ENCODE results near the gene NR6A1. TPM values are rescaled to one million over a fixed set of nuclear protein-coding genes. Genes with fewer than 3 reads are reported as not detected.

NR6A1 gene
- total and polyA plus RNA-seq, 2 of the 13 experiments (the other 11 are each of a cell fraction or from before 2014, with no cell fraction given) = 28.1 to 31.5 TPM

- TF ChIP-seq NR2F6 (IDR thresholded peaks at IDR 0.05) (no peak), NR2F6 (CRISPR knock-in tag; IDR thresholded peaks at IDR 0.05) (no peak), ZNF7 (CRISPR knock-in tag; IDR thresholded peaks at IDR 0.05) (no peak), KLF12 (CRISPR knock-in tag; IDR thresholded peaks at IDR 0.05; ENCODE audit: borderline replicate concordance) (no peak), DNMT1 (CRISPR knock-in tag; IDR thresholded peaks at IDR 0.05) (no peak), NKX3-1 (CRISPR knock-in tag; IDR thresholded peaks at IDR 0.05) (no peak), GATAD2A (CRISPR knock-in tag; IDR thresholded peaks at IDR 0.05) (peak; percentile 59; the same call in 1 of the 2 replicates), ZNF337 (CRISPR knock-in tag; IDR thresholded peaks at IDR 0.05; ENCODE audit: borderline replicate concordance, low read depth) (no peak), HNRNPLL (IDR thresholded peaks at IDR 0.05; ENCODE audit: low read depth, low read length, poor library complexity, severe bottlenecking) (no peak), KDM2A (CRISPR knock-in tag; IDR thresholded peaks at IDR 0.05; ENCODE audit: borderline replicate concordance, low read depth) (peak; percentile 58; the same call in 1 of the 2 replicates), KLF13 (CRISPR knock-in tag; IDR thresholded peaks at IDR 0.05) (no peak), ZEB1 (IDR thresholded peaks at IDR 0.05; ENCODE audit: insufficient replicate concordance, low read depth) (no peak), ZSCAN22 (CRISPR knock-in tag; IDR thresholded peaks at IDR 0.05) (no peak), ZFP91 (CRISPR knock-in tag; IDR thresholded peaks at IDR 0.05; ENCODE audit: borderline replicate concordance) (peak; percentile 39; the same call in 1 of the 2 replicates), TMF1 (CRISPR knock-in tag; IDR thresholded peaks at IDR 0.05; ENCODE audit: low read depth) (no peak), ZKSCAN1 (IDR thresholded peaks at IDR 0.05; ENCODE audit: low read length) (no peak), ZNF704 (CRISPR knock-in tag; IDR thresholded peaks at IDR 0.05; ENCODE audit: borderline replicate concordance) (no peak), ZNF83 (CRISPR knock-in tag; IDR thresholded peaks at IDR 0.05; ENCODE audit: borderline replicate concordance) (no peak), ZNF274 (CRISPR knock-in tag; IDR thresholded peaks at IDR 0.05) (no peak), SALL1 (CRISPR knock-in tag; IDR thresholded peaks at IDR 0.05) (peak; percentile 35; the same call in 1 of the 2 replicates), HNF1B (CRISPR knock-in tag; IDR thresholded peaks at IDR 0.05) (no peak), ISX (CRISPR knock-in tag; conservative IDR thresholded peaks at IDR 0.05) (no peak), ZNF350 (CRISPR knock-in tag; IDR thresholded peaks at IDR 0.05; ENCODE audit: borderline replicate concordance, low read depth) (peak; percentile 45; the same call in 1 of the 2 replicates), TCF12 (IDR thresholded peaks at IDR 0.05) (no peak), TCF12 (CRISPR knock-in tag; IDR thresholded peaks at IDR 0.05) (no peak), ZNF878 (CRISPR knock-in tag; IDR thresholded peaks at IDR 0.05) (no peak), ZNF44 (CRISPR knock-in tag; IDR thresholded peaks at IDR 0.05) (no peak)
Observed at GRCh38 chr9:124774129-124774978, 3.2 kb upstream of the NR6A1 start (continued).
